GM23338 (cell line): Measurements from ENCODE around the gene CD3G. TPM values are rescaled to one million over a fixed set of nuclear protein-coding genes. Genes with fewer than 3 reads are reported as not detected.

Source experiments
- ATAC-seq: fragments of 200-7000 bp; cut with Tn5 transposase; 3 replicates; pipeline ENCODE4 v1.9.1; 2020
- DNase-seq: peaks from one replicate; pipeline ENCODE4 v3.0.0-alpha.2; 2015; ENCODE audit warnings: low spot score
- H2AFZ ChIP-seq: fragments of 200-600 bp; sonication (generic); 2 replicates; pipeline ENCODE4 v1.8.0; 2016; ENCODE audit warnings: antibody characterized with exemption, mild to moderate bottlenecking, moderate library complexity
- H3F3A ChIP-seq: fragments of 200-600 bp; sonication (generic); replicated peaks from 2 replicates; pipeline ENCODE4 v1.8.0; 2017; ENCODE audit warnings: antibody characterized with exemption, mixed run types, low read depth
- H3K27ac ChIP-seq: fragments of 200-600 bp; sonication (generic); 2 replicates; pipeline ENCODE4 v1.6.1; 2016; ENCODE audit warnings: low read depth
- H3K27me3 ChIP-seq: fragments of 200-600 bp; sonication (generic); 2 replicates; pipeline ENCODE4 v1.8.0; 2016; ENCODE audit warnings: mild to moderate bottlenecking, mixed run types, moderate library complexity; ENCODE audit not compliant: insufficient read depth
- H3K36me3 ChIP-seq: fragments of 200-600 bp; sonication (generic); 2 replicates; pipeline ENCODE4 v1.8.0; 2016; ENCODE audit warnings: mild to moderate bottlenecking; ENCODE audit not compliant: insufficient read depth
- H3K4me1 ChIP-seq: fragments of 200-600 bp; sonication (generic); 2 replicates; pipeline ENCODE4 v1.8.0; 2016; ENCODE audit warnings: mild to moderate bottlenecking, moderate library complexity; ENCODE audit not compliant: insufficient read depth
- H3K4me2 ChIP-seq: fragments of 200-600 bp; sonication (generic); 2 replicates; pipeline ENCODE4 v1.7.1; 2017; ENCODE audit warnings: mixed run types
- H3K4me3 ChIP-seq: fragments of 200-600 bp; sonication (generic); 2 replicates; pipeline ENCODE4 v1.6.1; 2016; ENCODE audit warnings: mixed run types
- H3K79me2 ChIP-seq: fragments of 200-600 bp; sonication (generic); replicated peaks from 2 replicates; pipeline ENCODE4 v1.8.0; 2017; ENCODE audit warnings: mild to moderate bottlenecking; ENCODE audit not compliant: insufficient read depth
- H3K9me2 ChIP-seq: fragments of 200-600 bp; sonication (generic); 2 replicates; pipeline ENCODE4 v1.8.0; 2017; ENCODE audit not compliant: insufficient read depth
- H4K20me1 ChIP-seq: fragments of 200-600 bp; sonication (generic); replicated peaks from 2 replicates; pipeline ENCODE4 v1.8.0; 2017; ENCODE audit warnings: mild to moderate bottlenecking; ENCODE audit not compliant: insufficient read depth
- H3K27ac Mint-ChIP-seq: 2 replicates; pipeline ENCODE4 v1.8.0; 2020; ENCODE audit warnings: inconsistent platforms, mild to moderate bottlenecking, moderate library complexity, mixed read lengths
- H3K27me3 Mint-ChIP-seq: 3 replicates; pipeline ENCODE4 v1.8.0; 2022; ENCODE audit warnings: low read depth, mild to moderate bottlenecking, moderate library complexity, mixed read lengths, inconsistent platforms; ENCODE audit not compliant: insufficient read depth, poor library complexity
- H3K36me3 Mint-ChIP-seq: 3 replicates; pipeline ENCODE4 v1.8.0; 2021; ENCODE audit warnings: low read depth, mild to moderate bottlenecking, inconsistent platforms, moderate library complexity, mixed read lengths
- H3K4me1 Mint-ChIP-seq: 3 replicates; pipeline ENCODE4 v1.8.0; 2020; ENCODE audit warnings: mild to moderate bottlenecking, inconsistent platforms, mixed read lengths
- H3K4me3 Mint-ChIP-seq: 3 replicates; pipeline ENCODE4 v1.8.0; 2021; ENCODE audit warnings: moderate library complexity, mild to moderate bottlenecking, inconsistent platforms, mixed read lengths
- H3K9me3 Mint-ChIP-seq: 3 replicates; pipeline ENCODE4 v1.8.0; 2020; ENCODE audit warnings: moderate library complexity, mild to moderate bottlenecking, inconsistent platforms, mixed read lengths
- CREB1 ChIP-seq: fragments of 250-450 bp; sonication (Bioruptor Pico); IDR thresholded peaks from 2 replicates; pipeline ENCODE4 v1.5.0; 2020; ENCODE audit warnings: low read depth, mild to moderate bottlenecking, moderate library complexity
- EZH2 ChIP-seq: fragments of 200-600 bp; sonication (generic); IDR thresholded peaks from one replicate; pipeline ENCODE4 v1.8.0; 2017; ENCODE audit warnings: antibody characterized with exemption, mild to moderate bottlenecking, low read depth; ENCODE audit not compliant: unreplicated experiment
- EZH2phosphoT487 ChIP-seq: fragments of 200-600 bp; sonication (generic); IDR thresholded peaks from one replicate; pipeline ENCODE4 v1.8.1; 2018; ENCODE audit warnings: antibody characterized with exemption; ENCODE audit not compliant: unreplicated experiment
- JUNB ChIP-seq: IDR thresholded peaks from one replicate; pipeline ENCODE4 v1.6.1; 2016; ENCODE audit warnings: antibody characterized with exemption; ENCODE audit not compliant: unreplicated experiment
- NANOG ChIP-seq: IDR thresholded peaks from 2 replicates; pipeline ENCODE4 v1.6.1; 2016; ENCODE audit warnings: antibody characterized with exemption, borderline replicate concordance
- POLR2AphosphoS5 ChIP-seq: IDR thresholded peaks from 2 replicates; pipeline ENCODE4 v1.6.1; 2016; ENCODE audit warnings: antibody characterized with exemption, low read depth
- REST ChIP-seq: IDR thresholded peaks from one replicate; pipeline ENCODE4 v1.6.1; 2018; ENCODE audit warnings: antibody characterized with exemption; ENCODE audit not compliant: unreplicated experiment
- STAT1 ChIP-seq: IDR thresholded peaks from one replicate; pipeline ENCODE4 v1.6.1; 2016; ENCODE audit warnings: antibody characterized with exemption; ENCODE audit not compliant: unreplicated experiment
- ZNF114 ChIP-seq: fragments of 250-450 bp; sonication (Bioruptor Pico); IDR thresholded peaks from 2 replicates; pipeline ENCODE4 v1.5.0; 2020; ENCODE audit warnings: mild to moderate bottlenecking, moderate library complexity
- polyA plus RNA-seq: library from polyadenylated mRNA; unstranded; fragments of >200 nt; fragmentation: Nextera tagmentation; extraction: Ambion mirVana; gene quantifications from 2 replicates; pipeline ENCODE4 v1.2.1, GENCODE V29; 2016
- total RNA-seq: library from RNA; depleted of rRNA; stranded (reverse); fragments of >200 nt; shearing (Covaris generic); gene quantifications from 2 replicates; pipeline ENCODE4 v1.2.3, GENCODE V29; 2014
- TF ChIP-seq, protein P1 (sequence below): IDR thresholded peaks from 2 replicates; pipeline ENCODE4 v1.6.1; 2016; ENCODE audit warnings: antibody characterized with exemption
- TF ChIP-seq, protein P2 (sequence below), 2 experiments: fragments of 200-600 bp in 1 of 2; sonication (generic) in 1 of 2; conservative IDR thresholded peaks; 2 replicates each; pipeline versions ENCODE4 v1.5.1 to v1.6.1; 2016 to 2017; ENCODE audit warnings: antibody characterized with exemption in 2 of 2, low read depth in 2 of 2, mild to moderate bottlenecking in 2 of 2, moderate library complexity in 1 of 2

CD3G gene
- total and polyA plus RNA-seq, 2 experiments from 2014 or later: not detected

- Histone ChIP-seq H3K27ac (no peak overlapping the region), H3K27me3 (no peaks in the 10 kb centered on the region), H3K36me3 (no peaks in the 10 kb centered on the region), H2AFZ (0 out of 2 replicates have a peak overlapping the region, but pooled peaks have one; percentile 16), H4K20me1 (no peaks in the 10 kb centered on the region), H3K9me2 (no peaks in the 10 kb centered on the region), H3K4me1 (no peaks in the 10 kb centered on the region), H3K4me2 (no peak overlapping the region), H3K79me2 (no peaks in the 10 kb centered on the region), H3F3A (no peaks in the 10 kb centered on the region), H3K4me3 (no peak overlapping the region)
- no peaks in the 10 kb centered on the region for H3K27me3 Mint-ChIP-seq
- DNase-seq: no peak
- TF ChIP-seq EZH2 (no peak), JUNB (no peak), NANOG (no peak), REST (no peak), EZH2phosphoT487 (no peak), ZNF114 (CRISPR knock-in tag) (no peak)
- TF ChIP-seq, protein P1, sequence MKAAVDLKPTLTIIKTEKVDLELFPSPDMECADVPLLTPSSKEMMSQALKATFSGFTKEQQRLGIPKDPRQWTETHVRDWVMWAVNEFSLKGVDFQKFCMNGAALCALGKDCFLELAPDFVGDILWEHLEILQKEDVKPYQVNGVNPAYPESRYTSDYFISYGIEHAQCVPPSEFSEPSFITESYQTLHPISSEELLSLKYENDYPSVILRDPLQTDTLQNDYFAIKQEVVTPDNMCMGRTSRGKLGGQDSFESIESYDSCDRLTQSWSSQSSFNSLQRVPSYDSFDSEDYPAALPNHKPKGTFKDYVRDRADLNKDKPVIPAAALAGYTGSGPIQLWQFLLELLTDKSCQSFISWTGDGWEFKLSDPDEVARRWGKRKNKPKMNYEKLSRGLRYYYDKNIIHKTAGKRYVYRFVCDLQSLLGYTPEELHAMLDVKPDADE: no peak
- TF ChIP-seq, protein P2, sequence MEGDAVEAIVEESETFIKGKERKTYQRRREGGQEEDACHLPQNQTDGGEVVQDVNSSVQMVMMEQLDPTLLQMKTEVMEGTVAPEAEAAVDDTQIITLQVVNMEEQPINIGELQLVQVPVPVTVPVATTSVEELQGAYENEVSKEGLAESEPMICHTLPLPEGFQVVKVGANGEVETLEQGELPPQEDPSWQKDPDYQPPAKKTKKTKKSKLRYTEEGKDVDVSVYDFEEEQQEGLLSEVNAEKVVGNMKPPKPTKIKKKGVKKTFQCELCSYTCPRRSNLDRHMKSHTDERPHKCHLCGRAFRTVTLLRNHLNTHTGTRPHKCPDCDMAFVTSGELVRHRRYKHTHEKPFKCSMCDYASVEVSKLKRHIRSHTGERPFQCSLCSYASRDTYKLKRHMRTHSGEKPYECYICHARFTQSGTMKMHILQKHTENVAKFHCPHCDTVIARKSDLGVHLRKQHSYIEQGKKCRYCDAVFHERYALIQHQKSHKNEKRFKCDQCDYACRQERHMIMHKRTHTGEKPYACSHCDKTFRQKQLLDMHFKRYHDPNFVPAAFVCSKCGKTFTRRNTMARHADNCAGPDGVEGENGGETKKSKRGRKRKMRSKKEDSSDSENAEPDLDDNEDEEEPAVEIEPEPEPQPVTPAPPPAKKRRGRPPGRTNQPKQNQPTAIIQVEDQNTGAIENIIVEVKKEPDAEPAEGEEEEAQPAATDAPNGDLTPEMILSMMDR (conservative IDR thresholded peaks at IDR 0.05; ENCODE audit: low read depth in 2 of 2): no peak
- H3K9me3 Mint-ChIP-seq: no peaks in the 10 kb centered on the region
- H3K36me3 Mint-ChIP-seq: no peaks in the 10 kb centered on the region
- no peak overlapping the region for H3K4me3 Mint-ChIP-seq
- ATAC-seq: no peak
- H3K27ac Mint-ChIP-seq: no peak overlapping the region
- peaks cover 9% of the 10 kb centered on the region; the same call in 2 of the 3 replicates for H3K4me1 Mint-ChIP-seq
These were observed 42.4 kb upstream of the CD3G start for GRCh38 chr11:118301600-118302195.

- Histone ChIP-seq H3K4me2 (no peak overlapping the region), H3K27me3 (no peaks in the 10 kb centered on the region), H3F3A (no peaks in the 10 kb centered on the region), H3K9me2 (no peaks in the 10 kb centered on the region), H4K20me1 (no peaks in the 10 kb centered on the region), H2AFZ (peak overlapping the region; percentile 95), H3K4me3 (no peak overlapping the region), H3K4me1 (no peaks in the 10 kb centered on the region), H3K36me3 (no peaks in the 10 kb centered on the region), H3K27ac (no peak overlapping the region), H3K79me2 (no peaks in the 10 kb centered on the region)
- DNase-seq: no peak
- Mint-ChIP-seq H3K27ac (no peak overlapping the region), H3K4me1 (peaks cover 9% of the 10 kb centered on the region; the same call in 2 of the 3 replicates), H3K9me3 (no peaks in the 10 kb centered on the region), H3K4me3 (no peak overlapping the region), H3K27me3 (no peaks in the 10 kb centered on the region), H3K36me3 (no peaks in the 10 kb centered on the region)
- no peak for ATAC-seq
- TF ChIP-seq JUNB: no peak
- TF ChIP-seq ZNF114 (CRISPR knock-in tag): no peak
- TF ChIP-seq, protein P1: no peak
- no peak for TF ChIP-seq CREB1 (CRISPR knock-in tag)
- TF ChIP-seq EZH2: no peak
- no peak for TF ChIP-seq EZH2phosphoT487
- TF ChIP-seq, protein P2 (conservative IDR thresholded peaks at IDR 0.05; ENCODE audit: low read depth in 2 of 2): no peak
- no peak for TF ChIP-seq NANOG
- no peak for TF ChIP-seq STAT1
- TF ChIP-seq POLR2AphosphoS5: no peak
These were observed 39.9 kb upstream of the CD3G start for GRCh38 chr11:118304227-118304567.
